SU-DHL-6 (cell line): ENCODE data around the gene UBA1.

ENCODE experiments used
- H2AFZ ChIP-seq: fragments of 200-600 bp; sonication (generic); 2 replicates; pipeline ENCODE4 v1.6.1; 2014; ENCODE audit warnings: low read depth, mild to moderate bottlenecking, moderate library complexity, mixed read lengths, antibody characterized with exemption, low read length; ENCODE audit not compliant: severe bottlenecking
- H3F3A ChIP-seq: fragments of 200-600 bp; shearing (Covaris generic); 2 replicates; pipeline ENCODE4 v1.6.0; 2016; ENCODE audit warnings: antibody characterized with exemption, mild to moderate bottlenecking; ENCODE audit not compliant: insufficient read depth
- H3K27ac ChIP-seq: fragments of 200-600 bp; sonication (generic); 2 replicates; pipeline ENCODE4 v1.5.1; 2016; ENCODE audit warnings: low read depth, mild to moderate bottlenecking, low read length, moderate library complexity, mixed read lengths
- H3K27me3 ChIP-seq: fragments of 200-600 bp; sonication (generic), shearing (Covaris generic); 2 replicates; pipeline ENCODE4 v1.6.0; 2014; ENCODE audit warnings: mild to moderate bottlenecking, low read length
- H3K36me3 ChIP-seq: fragments of 200-600 bp; sonication (generic); 2 replicates; pipeline ENCODE4 v1.6.1; 2014; ENCODE audit warnings: mild to moderate bottlenecking, low read length, mixed read lengths
- H3K4me2 ChIP-seq: fragments of 300-600, 200-600 bp; shearing (Covaris generic), sonication (generic); 2 replicates; pipeline ENCODE4 v1.6.0; 2014; ENCODE audit warnings: low read length, low read depth, mild to moderate bottlenecking; ENCODE audit not compliant: poor library complexity, severe bottlenecking
- H3K4me3 ChIP-seq: fragments of 200-600 bp; sonication (generic); 2 replicates; pipeline ENCODE4 v1.5.1; 2014; ENCODE audit warnings: antibody characterized with exemption, low read length, mild to moderate bottlenecking, mixed read lengths; ENCODE audit not compliant: insufficient read depth, poor library complexity, severe bottlenecking
- H3K79me2 ChIP-seq: fragments of 200-600 bp; sonication (generic); 2 replicates; pipeline ENCODE4 v1.6.1; 2014; ENCODE audit warnings: mild to moderate bottlenecking, low read length, moderate library complexity; ENCODE audit not compliant: insufficient read depth
- H3K9ac ChIP-seq: fragments of 200-600 bp; sonication (generic); 2 replicates; pipeline ENCODE4 v1.7.0; 2014; ENCODE audit warnings: mild to moderate bottlenecking, low read length
- H3K9me2 ChIP-seq: fragments of 200-600 bp; sonication (generic); replicated peaks from 2 replicates; pipeline ENCODE4 v1.6.1; 2014; ENCODE audit warnings: low read length; ENCODE audit not compliant: insufficient read depth
- H3K9me3 ChIP-seq: fragments of 200-600 bp; sonication (generic); 2 replicates; pipeline ENCODE4 v1.6.1; 2014; ENCODE audit warnings: low read length, mixed read lengths; ENCODE audit not compliant: insufficient read depth
- H4K20me1 ChIP-seq: fragments of 200-600 bp; sonication (generic); 2 replicates; pipeline ENCODE4 v1.6.1; 2014; ENCODE audit warnings: low read depth, mild to moderate bottlenecking, antibody characterized with exemption, low read length, moderate library complexity, mixed read lengths
- EZH2phosphoT487 ChIP-seq: fragments of 200-600 bp; sonication (generic), shearing (Covaris generic); conservative IDR thresholded peaks from 2 replicates; pipeline ENCODE4 v1.6.1; 2018; ENCODE audit warnings: mild to moderate bottlenecking, antibody characterized with exemption, low read length, moderate library complexity, mixed read lengths
- TF ChIP-seq, protein P1 (sequence below): fragments of 200-600 bp; sonication (generic); IDR thresholded peaks from one replicate; pipeline ENCODE4 v1.5.1; 2017; ENCODE audit warnings: antibody characterized with exemption, mild to moderate bottlenecking, low read length, moderate library complexity; ENCODE audit not compliant: insufficient read depth, poor library complexity, severe bottlenecking

UBA1 gene

DNA sequence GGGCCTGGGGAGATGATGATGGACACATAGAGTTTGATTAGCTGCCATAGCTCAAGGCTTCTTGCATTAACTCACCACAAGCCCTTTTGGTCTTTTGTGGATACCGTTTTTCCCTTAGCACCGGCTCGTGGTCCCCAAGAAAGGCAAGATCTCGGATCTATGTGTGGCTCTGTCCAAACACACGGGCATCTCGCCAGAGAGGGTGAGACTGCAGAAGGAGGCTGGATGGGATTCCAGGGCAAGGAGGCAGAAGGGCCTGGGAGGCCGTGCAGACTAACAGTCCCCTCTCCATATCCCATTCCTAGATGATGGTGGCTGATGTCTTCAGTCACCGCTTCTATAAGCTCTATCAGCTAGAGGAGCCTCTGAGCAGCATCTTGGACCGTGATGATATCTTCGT, 48.7 kb downstream of the UBA1 start:
- Histone ChIP-seq H3K9ac (no peak overlapping the region), H4K20me1 (no peaks in the 10 kb centered on the region), H3F3A (no peaks in the 10 kb centered on the region), H3K79me2 (peaks cover 7% of the 10 kb centered on the region), H3K4me3 (no peak overlapping the region), H3K27ac (no peak overlapping the region), H3K9me3 (no peaks in the 10 kb centered on the region), H2AFZ (no peak overlapping the region), H3K27me3 (no peaks in the 10 kb centered on the region), H3K4me2 (no peak overlapping the region), H3K36me3 (no peaks in the 10 kb centered on the region), H3K9me2 (no peaks in the 10 kb centered on the region)
- TF ChIP-seq, protein P1, sequence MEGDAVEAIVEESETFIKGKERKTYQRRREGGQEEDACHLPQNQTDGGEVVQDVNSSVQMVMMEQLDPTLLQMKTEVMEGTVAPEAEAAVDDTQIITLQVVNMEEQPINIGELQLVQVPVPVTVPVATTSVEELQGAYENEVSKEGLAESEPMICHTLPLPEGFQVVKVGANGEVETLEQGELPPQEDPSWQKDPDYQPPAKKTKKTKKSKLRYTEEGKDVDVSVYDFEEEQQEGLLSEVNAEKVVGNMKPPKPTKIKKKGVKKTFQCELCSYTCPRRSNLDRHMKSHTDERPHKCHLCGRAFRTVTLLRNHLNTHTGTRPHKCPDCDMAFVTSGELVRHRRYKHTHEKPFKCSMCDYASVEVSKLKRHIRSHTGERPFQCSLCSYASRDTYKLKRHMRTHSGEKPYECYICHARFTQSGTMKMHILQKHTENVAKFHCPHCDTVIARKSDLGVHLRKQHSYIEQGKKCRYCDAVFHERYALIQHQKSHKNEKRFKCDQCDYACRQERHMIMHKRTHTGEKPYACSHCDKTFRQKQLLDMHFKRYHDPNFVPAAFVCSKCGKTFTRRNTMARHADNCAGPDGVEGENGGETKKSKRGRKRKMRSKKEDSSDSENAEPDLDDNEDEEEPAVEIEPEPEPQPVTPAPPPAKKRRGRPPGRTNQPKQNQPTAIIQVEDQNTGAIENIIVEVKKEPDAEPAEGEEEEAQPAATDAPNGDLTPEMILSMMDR = no peak
- TF ChIP-seq EZH2phosphoT487 = no peak

DNA sequence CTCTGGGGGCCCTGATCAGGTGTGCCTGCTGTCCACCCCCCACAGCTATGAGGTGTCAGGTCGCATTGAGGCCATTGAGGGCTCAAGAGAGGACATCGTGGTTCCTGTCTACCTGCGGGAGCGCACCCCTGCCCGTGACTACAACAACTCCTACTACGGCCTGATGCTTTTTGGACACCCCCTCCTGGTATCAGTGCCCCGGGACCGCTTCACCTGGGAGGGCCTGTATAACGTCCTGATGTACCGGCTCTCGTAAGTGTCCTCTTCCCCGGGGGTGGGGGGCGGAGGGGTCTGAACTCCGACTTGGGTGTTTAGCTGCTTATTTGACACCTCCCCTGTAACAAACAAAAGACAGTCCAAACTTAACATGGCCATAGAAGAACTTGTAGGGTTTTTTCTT, 49.7 kb downstream of the UBA1 start:
- no peak overlapping the region for H3K4me3 ChIP-seq
- no peaks in the 10 kb centered on the region for H3F3A ChIP-seq
- H3K9me3 ChIP-seq = no peaks in the 10 kb centered on the region
- H3K79me2 ChIP-seq = no peaks in the 10 kb centered on the region
- H3K27ac ChIP-seq = no peak overlapping the region
- no peak overlapping the region for H3K4me2 ChIP-seq
- H3K36me3 ChIP-seq = no peaks in the 10 kb centered on the region
- no peaks in the 10 kb centered on the region for H3K27me3 ChIP-seq
- no peak for TF ChIP-seq EZH2phosphoT487
- TF ChIP-seq, protein P1 = no peak
- no peaks in the 10 kb centered on the region for H3K9me2 ChIP-seq
- H4K20me1 ChIP-seq = no peaks in the 10 kb centered on the region
- H3K9ac ChIP-seq = no peak overlapping the region
- H2AFZ ChIP-seq = no peak overlapping the region

DNA sequence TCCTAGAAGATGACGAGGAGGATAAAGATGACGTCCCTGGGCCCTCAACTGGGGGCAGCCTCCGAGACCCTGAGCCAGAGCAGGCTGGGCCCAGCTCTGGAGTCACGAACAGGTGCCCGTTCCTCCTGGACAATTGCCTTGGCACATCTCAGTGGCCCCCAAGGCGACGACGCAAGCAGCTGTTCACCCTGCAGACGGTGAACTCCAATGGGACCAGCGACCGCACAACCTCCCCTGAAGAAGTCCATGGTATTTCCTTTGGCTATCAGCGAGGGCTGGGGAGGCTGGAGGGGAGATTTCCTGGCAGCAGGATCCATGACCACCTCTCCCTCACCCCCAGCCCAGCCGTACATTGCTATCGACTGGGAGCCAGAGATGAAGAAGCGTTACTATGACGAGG, 51.0 kb downstream of the UBA1 start:
- H3K9me2 ChIP-seq = no peaks in the 10 kb centered on the region
- no peaks in the 10 kb centered on the region for H4K20me1 ChIP-seq
- no peaks in the 10 kb centered on the region for H3K36me3 ChIP-seq
- no peak overlapping the region for H3K27ac ChIP-seq
- H3K27me3 ChIP-seq = no peaks in the 10 kb centered on the region
- no peak overlapping the region for H3K4me3 ChIP-seq
- H3K79me2 ChIP-seq = no peaks in the 10 kb centered on the region
- no peaks in the 10 kb centered on the region for H3F3A ChIP-seq
- no peak for TF ChIP-seq EZH2phosphoT487
- TF ChIP-seq, protein P1 = no peak
- no peak overlapping the region for H3K9ac ChIP-seq
- H3K4me2 ChIP-seq = no peak overlapping the region
- no peaks in the 10 kb centered on the region for H3K9me3 ChIP-seq
- H2AFZ ChIP-seq = no peak overlapping the region
